ENCODE measurements around the gene PCDHA5.
"Not testable (repeated sequence)": the region's sequence is repeated elsewhere in the genome, so short reads cannot be mapped to it uniquely, and the experiment has no call there.

The PCDHA5 gene

GRCh38 chr5:140821375-140822280, at the start of gene PCDHA5:
Gene PCDHA5 (plus strand): TSS chr5:140821613.
- DNase-seq = peak; percentile 77

GRCh38 chr5:140780512-140780911, 40.9 kb upstream of the PCDHA5 start:
- DNase-seq = no peak

- DNase-seq = peak; percentile 90
Measured at GRCh38 chr5:140785905-140786686, 35.3 kb upstream of the PCDHA5 start, which contains the start of gene PCDHA1. Gene PCDHA1 (plus strand): TSS chr5:140786140.

- not testable (repeated sequence) for DNase-seq
Measured at GRCh38 chr5:140787422-140787821, 34.0 kb upstream of the PCDHA5 start.

GRCh38 chr5:140787849-140788504, 33.4 kb upstream of the PCDHA5 start:
- not testable (repeated sequence) for DNase-seq

- DNase-seq = no peak
Measured at GRCh38 chr5:140791089-140791488, 30.3 kb upstream of the PCDHA5 start.

GRCh38 chr5:140794595-140795258, 26.7 kb upstream of the PCDHA5 start, which contains the start of gene PCDHA2:
Gene PCDHA2 (plus strand): TSS chr5:140794852.
- peak; percentile 93 for DNase-seq

GRCh38 chr5:140795259-140795641, 26.2 kb upstream of the PCDHA5 start:
- DNase-seq = peak; percentile 92

GRCh38 chr5:140796072-140796717, 25.2 kb upstream of the PCDHA5 start:
- DNase-seq = not testable (repeated sequence)

- no peak for DNase-seq
Measured at GRCh38 chr5:140796718-140797095, 24.7 kb upstream of the PCDHA5 start.

GRCh38 chr5:140800816-140801493, 20.5 kb upstream of the PCDHA5 start, which contains the start of gene PCDHA3:
Gene PCDHA3 (plus strand): TSS chr5:140801057.
- DNase-seq = peak; percentile 92

GRCh38 chr5:140801494-140801841, 19.9 kb upstream of the PCDHA5 start:
- DNase-seq = peak; percentile 90

- DNase-seq = not testable (repeated sequence)
Measured at GRCh38 chr5:140802381-140802780, 19.0 kb upstream of the PCDHA5 start.

GRCh38 chr5:140802781-140803271, 18.6 kb upstream of the PCDHA5 start:
- DNase-seq = no peak

- peak; percentile 92 for DNase-seq
Measured at GRCh38 chr5:140806834-140807775, 14.3 kb upstream of the PCDHA5 start, which contains the start of gene PCDHA4. Gene PCDHA4 (plus strand): TSS chr5:140807068.

- not testable (repeated sequence) for DNase-seq
Measured at GRCh38 chr5:140808241-140808888, 13.0 kb upstream of the PCDHA5 start.

GRCh38 chr5:140808889-140809291, 12.5 kb upstream of the PCDHA5 start:
- no peak for DNase-seq

- DNase-seq = no peak
Measured at GRCh38 chr5:140822281-140822629, 842 bp downstream of the PCDHA5 start.

- DNase-seq = not testable (repeated sequence)
Measured at GRCh38 chr5:140822969-140823368, 1.6 kb downstream of the PCDHA5 start.

Measured in DMS53 (cell line).